Vagina (tissue), 2 donors: ENCODE data around the gene MMP24OS.

Experiments
- POLR2A ChIP-seq, 2 donors: fragments of 450-650 bp; IDR thresholded peaks; one replicate each; pipeline ENCODE4 v1.6.1; 2017; ENCODE audit warnings: antibody characterized with exemption in 2 of 2, mild to moderate bottlenecking in 2 of 2, moderate library complexity in 2 of 2
- TF ChIP-seq, protein P1 (sequence below), 3 experiments: fragments of 450-650 bp in 2 of 3; fragments of 200-600 bp in 1 of 3; sonication (generic) in 1 of 3; IDR thresholded peaks; one replicate each; pipeline ENCODE4 v1.5.1; 2017 to 2019; ENCODE audit warnings: antibody characterized with exemption in 3 of 3, mild to moderate bottlenecking in 2 of 3, moderate library complexity in 2 of 3

- TF ChIP-seq, protein P1, sequence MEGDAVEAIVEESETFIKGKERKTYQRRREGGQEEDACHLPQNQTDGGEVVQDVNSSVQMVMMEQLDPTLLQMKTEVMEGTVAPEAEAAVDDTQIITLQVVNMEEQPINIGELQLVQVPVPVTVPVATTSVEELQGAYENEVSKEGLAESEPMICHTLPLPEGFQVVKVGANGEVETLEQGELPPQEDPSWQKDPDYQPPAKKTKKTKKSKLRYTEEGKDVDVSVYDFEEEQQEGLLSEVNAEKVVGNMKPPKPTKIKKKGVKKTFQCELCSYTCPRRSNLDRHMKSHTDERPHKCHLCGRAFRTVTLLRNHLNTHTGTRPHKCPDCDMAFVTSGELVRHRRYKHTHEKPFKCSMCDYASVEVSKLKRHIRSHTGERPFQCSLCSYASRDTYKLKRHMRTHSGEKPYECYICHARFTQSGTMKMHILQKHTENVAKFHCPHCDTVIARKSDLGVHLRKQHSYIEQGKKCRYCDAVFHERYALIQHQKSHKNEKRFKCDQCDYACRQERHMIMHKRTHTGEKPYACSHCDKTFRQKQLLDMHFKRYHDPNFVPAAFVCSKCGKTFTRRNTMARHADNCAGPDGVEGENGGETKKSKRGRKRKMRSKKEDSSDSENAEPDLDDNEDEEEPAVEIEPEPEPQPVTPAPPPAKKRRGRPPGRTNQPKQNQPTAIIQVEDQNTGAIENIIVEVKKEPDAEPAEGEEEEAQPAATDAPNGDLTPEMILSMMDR (IDR thresholded peaks at IDR 0.05): no peak
- no peak for TF ChIP-seq POLR2A (IDR thresholded peaks at IDR 0.05)
Measured at GRCh38 chr20:35276408-35276807, 1.5 kb downstream of the MMP24OS start.
